Fibroblast of gingiva (primary cell): ENCODE results near the gene RAD51B.

Experiments used
- DNase-seq: peaks from one replicate; pipeline ENCODE4 v3.0.0-alpha.2; 2011; ENCODE audit warnings: low read depth

The RAD51B gene

GRCh38 chr14:68145539-68145938 is 326.0 kb downstream of the RAD51B start:
- DNase-seq = no peak

- peak; percentile 96 for DNase-seq
Observed at GRCh38 chr14:68146818-68147217, 327.2 kb downstream of the RAD51B start.

- peak; percentile 12 for DNase-seq
Observed at GRCh38 chr14:68147303-68147702, 327.7 kb downstream of the RAD51B start.

- no peak for DNase-seq
Observed at GRCh38 chr14:68148276-68148675, 328.7 kb downstream of the RAD51B start.

GRCh38 chr14:68148763-68149162 is 329.2 kb downstream of the RAD51B start:
- no peak for DNase-seq

- DNase-seq = no peak
Observed at GRCh38 chr14:68153275-68153674, 333.7 kb downstream of the RAD51B start.

GRCh38 chr14:68154275-68154674 is 334.7 kb downstream of the RAD51B start:
- DNase-seq = no peak

GRCh38 chr14:68157971-68158371 is 338.4 kb downstream of the RAD51B start:
- peak; percentile 91 for DNase-seq

- no peak for DNase-seq
Observed at GRCh38 chr14:68158640-68159039, 339.1 kb downstream of the RAD51B start.

- DNase-seq = no peak
Observed at GRCh38 chr14:68159701-68160633, 340.4 kb downstream of the RAD51B start.

- peak; percentile 16 for DNase-seq
Observed at GRCh38 chr14:68160779-68161546, 341.4 kb downstream of the RAD51B start.

GRCh38 chr14:68162887-68163286 is 343.3 kb downstream of the RAD51B start:
- no peak for DNase-seq

GRCh38 chr14:68164711-68165113 is 345.1 kb downstream of the RAD51B start:
- DNase-seq = no peak

- DNase-seq = no peak
Observed at GRCh38 chr14:68165274-68165843, 345.8 kb downstream of the RAD51B start.

GRCh38 chr14:68166731-68167382 is 347.3 kb downstream of the RAD51B start:
- no peak for DNase-seq

GRCh38 chr14:68167383-68168087 is 348.0 kb downstream of the RAD51B start:
- DNase-seq = no peak

GRCh38 chr14:68168460-68169109 is 349.0 kb downstream of the RAD51B start:
- no peak for DNase-seq

- no peak for DNase-seq
Observed at GRCh38 chr14:68172216-68172615, 352.6 kb downstream of the RAD51B start.

GRCh38 chr14:68172627-68173026 is 353.0 kb downstream of the RAD51B start:
- DNase-seq = peak; percentile 29

GRCh38 chr14:68173227-68173972 is 353.8 kb downstream of the RAD51B start:
- DNase-seq = peak; percentile 68
